ENCODE results near the gene SESTD1. TPM values are rescaled to one million over a fixed set of nuclear protein-coding genes. Genes with fewer than 3 reads are reported as not detected.

The SESTD1 gene
- total and polyA plus RNA-seq, 2 of the 13 experiments (the other 11 are each of a cell fraction or from before 2014, with no cell fraction given), result 74.4 to 101 TPM

- Histone ChIP-seq H3K27me3 (ENCODE audit: control insufficient read depth in 1 of 2, insufficient read depth in 2 of 2, low read length in 2 of 2) (no peaks in the 10 kb centered on the region), H3K36me3 (replicated peaks in 1 of 2; ENCODE audit: control insufficient read depth in 1 of 2, insufficient read depth in 2 of 2, low read length in 2 of 2) (peaks cover 15 to 59% of the 10 kb centered on the region in 2 experiments), H3K79me2 (ENCODE audit: insufficient read depth, low read length) (no peaks in the 10 kb centered on the region), H3K9ac (ENCODE audit: insufficient read depth, low read depth, low read length) (no peak overlapping the region), H3K4me2 (ENCODE audit: low read depth, low read length) (no peak overlapping the region), H3K4me1 (ENCODE audit: insufficient read depth, low read length) (peaks cover 17% of the 10 kb centered on the region), H3K4me3 (replicated peaks in 1 of 3; ENCODE audit: insufficient read depth in 1 of 3, low read depth in 2 of 3, low read length in 3 of 3) (no peak overlapping the region), H2AFZ (ENCODE audit: low read length) (no peak overlapping the region), H3K27ac (ENCODE audit: extremely low read length, insufficient read depth, low read length) (no peak overlapping the region), H4K20me1 (ENCODE audit: insufficient read depth, low read length) (peaks cover 8% of the 10 kb centered on the region), H3K9me3 (ENCODE audit: low read length) (no peaks in the 10 kb centered on the region)
- DNase-seq (ENCODE audit: low spot score) (no peak), ATAC-seq (no peak), FAIRE-seq (no peak)
- ChIA-PET CTCF (ENCODE audit: low intra/inter-chr PET ratio, low total read pairs) (no interaction called here), POLR2A (no interaction called here)
- TF ChIP-seq ZFP41 (CRISPR knock-in tag; IDR thresholded peaks at IDR 0.05; ENCODE audit: borderline replicate concordance), result no peak
- no peak for TF ChIP-seq KLF11 (CRISPR knock-in tag; IDR thresholded peaks at IDR 0.05)
- intact Hi-C loops (cut with micrococcal nuclease; ENCODE audit: unreplicated experiment) (no loop called here), in situ Hi-C loops (cut with HindIII; ENCODE audit: extremely low pct_ligation_motif_present, low pct_unique_long_range_greater_than_20kb) (no loop called here)
- BruUV-seq (replicated peaks), result no TSS peak
- 100% methylated on average over 1 of the region's 1 CpG for WGBS (ENCODE audit: low lambda C conversion rate)
These were observed 93.7 kb downstream of the SESTD1 start for GRCh38 chr2:179170901-179171300.

GRCh38 chr2:179165356-179166000 is 99.2 kb downstream of the SESTD1 start:
- no peaks in the 10 kb centered on the region for H3K79me2 ChIP-seq (ENCODE audit: insufficient read depth, low read length)
- peaks cover 2 to 54% of the 10 kb centered on the region in 2 experiments for H3K36me3 ChIP-seq (replicated peaks in 1 of 2; ENCODE audit: control insufficient read depth in 1 of 2, insufficient read depth in 2 of 2, low read length in 2 of 2)
- BruUV-seq (replicated peaks), result no TSS peak
- H3K4me2 ChIP-seq (ENCODE audit: low read depth, low read length), result no peak overlapping the region
- WGBS (ENCODE audit: low lambda C conversion rate), result 97% methylated on average over 3 of the region's 3 CpGs
- peaks cover 8% of the 10 kb centered on the region for H4K20me1 ChIP-seq (ENCODE audit: insufficient read depth, low read length)
- ChIA-PET POLR2A (no interaction called here), CTCF (ENCODE audit: low intra/inter-chr PET ratio, low total read pairs) (no interaction called here)
- ATAC-seq (peak; percentile 29; the same call in 2 of the 3 replicates), DNase-seq (ENCODE audit: low spot score) (no peak), FAIRE-seq (no peak)
- no peak for TF ChIP-seq ZNF577 (CRISPR knock-in tag; IDR thresholded peaks at IDR 0.05; ENCODE audit: borderline replicate concordance, low read depth)
- no peak for TF ChIP-seq KDM4B (CRISPR knock-in tag; IDR thresholded peaks at IDR 0.05)
- no peak for TF ChIP-seq PRPF4 (IDR thresholded peaks at IDR 0.05; ENCODE audit: low read depth, low read length, poor library complexity, severe bottlenecking)
- TF ChIP-seq DR1 (CRISPR knock-in tag; IDR thresholded peaks at IDR 0.05), result no peak
- no peaks in the 10 kb centered on the region for H3K9me3 ChIP-seq (ENCODE audit: low read length)
- H3K4me3 ChIP-seq (replicated peaks in 1 of 3; ENCODE audit: insufficient read depth in 1 of 3, low read depth in 2 of 3, low read length in 3 of 3), result no peak overlapping the region
- intact Hi-C loops (cut with micrococcal nuclease; ENCODE audit: unreplicated experiment), result no loop called here
- no peaks in the 10 kb centered on the region for H3K4me1 ChIP-seq (ENCODE audit: insufficient read depth, low read length)
- no peak overlapping the region for H3K27ac ChIP-seq (ENCODE audit: extremely low read length, insufficient read depth, low read length)
- no peaks in the 10 kb centered on the region for H3K27me3 ChIP-seq (ENCODE audit: control insufficient read depth in 1 of 2, insufficient read depth in 2 of 2, low read length in 2 of 2)
- in situ Hi-C loops (cut with HindIII; ENCODE audit: extremely low pct_ligation_motif_present, low pct_unique_long_range_greater_than_20kb), result no loop called here
- H3K9ac ChIP-seq (ENCODE audit: insufficient read depth, low read depth, low read length), result no peak overlapping the region
- H2AFZ ChIP-seq (ENCODE audit: low read length), result no peak overlapping the region

Data from HepG2 (cell line).